Tibial nerve (tissue), 4 donors: ENCODE results near the gene RAB40AL.

Source experiments
- CTCF ChIP-seq, 5 experiments: fragments of 200-600 bp in 3 of 5; fragments of 450-650 bp in 2 of 5; sonication (generic) in 3 of 5; IDR thresholded peaks; one replicate each; pipeline ENCODE4 v1.5.1; 2016 to 2019; ENCODE audit warnings: antibody characterized with exemption in 5 of 5, mild to moderate bottlenecking in 3 of 5, moderate library complexity in 2 of 5
- EP300 ChIP-seq, 2 donors: sonication (generic); formaldehyde crosslinking; IDR thresholded peaks; one replicate each; pipeline ENCODE4 v1.6.1; 2017; ENCODE audit warnings: antibody characterized with exemption in 2 of 2, mild to moderate bottlenecking in 1 of 2
- POLR2A ChIP-seq, 2 donors: fragments of 450-650 bp; IDR thresholded peaks; one replicate each; pipeline ENCODE4 v1.6.1; 2017; ENCODE audit warnings: antibody characterized with exemption in 2 of 2, mild to moderate bottlenecking in 2 of 2, moderate library complexity in 2 of 2

- TF ChIP-seq POLR2A (IDR thresholded peaks at IDR 0.05) (no peak), CTCF (IDR thresholded peaks at IDR 0.05) (no peak), EP300 (IDR thresholded peaks at IDR 0.05) (no peak)
These were observed 42.5 kb downstream of the RAB40AL start for GRCh38 chrX:102979536-102979935.
